GM12865 (cell line): Measurements from ENCODE around the gene SOX5.
"Not testable (repeated sequence)": the region's sequence is repeated elsewhere in the genome, so short reads cannot be mapped to it uniquely, and the experiment has no call there.

Experiments used
- DNase-seq: peaks from one replicate; pipeline ENCODE4 v3.0.0; 2010; ENCODE audit warnings: low read depth
- H3K4me3 ChIP-seq: 2 replicates; pipeline ENCODE4 v1.5.1; 2011; ENCODE audit warnings: mild to moderate bottlenecking, low read depth, low read length, control low read depth
- CTCF ChIP-seq: IDR thresholded peaks from 2 replicates; pipeline ENCODE4 v1.5.1; 2011; ENCODE audit warnings: low read length, control low read depth, low read depth, inconsistent platforms; ENCODE audit not compliant: insufficient read depth; ENCODE audit errors: missing control alignments

Gene SOX5

GRCh38 chr12:23534196-23534595, 415.3 kb downstream of the SOX5 start:
- no peak for DNase-seq
- H3K4me3 ChIP-seq: no peak overlapping the region
- TF ChIP-seq CTCF: no peak

- no peak overlapping the region for H3K4me3 ChIP-seq
- TF ChIP-seq CTCF: no peak
- no peak for DNase-seq
Observed at GRCh38 chr12:23533699-23534098, 415.8 kb downstream of the SOX5 start.

GRCh38 chr12:23533265-23533664, 416.2 kb downstream of the SOX5 start:
- no peak for TF ChIP-seq CTCF
- no peak for DNase-seq
- no peak overlapping the region for H3K4me3 ChIP-seq

GRCh38 chr12:23528316-23528715, 421.2 kb downstream of the SOX5 start:
- no peak for TF ChIP-seq CTCF
- no peak overlapping the region for H3K4me3 ChIP-seq
- no peak for DNase-seq

- no peak for DNase-seq
- no peak for TF ChIP-seq CTCF
- no peak overlapping the region for H3K4me3 ChIP-seq
Observed at GRCh38 chr12:23525450-23526072, 423.9 kb downstream of the SOX5 start.

GRCh38 chr12:23523339-23523738, 426.1 kb downstream of the SOX5 start:
- H3K4me3 ChIP-seq: no peak overlapping the region
- no peak for DNase-seq
- TF ChIP-seq CTCF: no peak

GRCh38 chr12:23519444-23519843, 430.0 kb downstream of the SOX5 start:
- not testable (repeated sequence) for H3K4me3 ChIP-seq, DNase-seq

GRCh38 chr12:23515785-23516184, 433.7 kb downstream of the SOX5 start:
- DNase-seq, H3K4me3 ChIP-seq: not testable (repeated sequence)
